Esophagus muscularis mucosa (tissue), 4 donors: ENCODE results near the gene PRPS2. TPM values are rescaled to one million over a fixed set of nuclear protein-coding genes. Genes with fewer than 3 reads are reported as not detected.

Experiments
- DNase-seq: peaks from one replicate; pipeline ENCODE4 v3.0.0-alpha.2; 2017; ENCODE audit errors: extremely low spot score
- H3K27ac ChIP-seq, 4 donors: fragments of 200-600 bp; sonication (generic); replicated peaks in 1 of 4; 1 replicate in 3 of 4; 2 replicates in 1 of 4; pipeline ENCODE4 v1.5.1; 2016 to 2019; ENCODE audit warnings: mild to moderate bottlenecking in 1 of 4
- H3K27me3 ChIP-seq, 4 donors: fragments of 200-600 bp; sonication (generic); one replicate each; pipeline versions ENCODE4 v1.5.1 to v1.6.0; 2016 to 2019
- H3K36me3 ChIP-seq, 4 donors: fragments of 200-600 bp; sonication (generic); one replicate each; pipeline ENCODE4 v1.5.1; 2016 to 2019
- H3K4me1 ChIP-seq, 4 donors: fragments of 200-600 bp; sonication (generic); one replicate each; pipeline ENCODE4 v1.5.1; 2016 to 2019
- H3K4me3 ChIP-seq, 4 donors: fragments of 200-600 bp; sonication (generic); 1 replicate in 2 of 4; 2 replicates in 2 of 4; pipeline ENCODE4 v1.5.1; 2016 to 2019; ENCODE audit warnings: mild to moderate bottlenecking in 4 of 4, moderate library complexity in 1 of 4
- H3K9me3 ChIP-seq, 4 donors: fragments of 200-600 bp; sonication (generic); 1 replicate in 3 of 4; 2 replicates in 1 of 4; pipeline ENCODE4 v1.5.1; 2016 to 2019
- EP300 ChIP-seq: sonication (generic); formaldehyde crosslinking; IDR thresholded peaks from one replicate; pipeline ENCODE4 v1.6.1; 2017; ENCODE audit warnings: antibody characterized with exemption
- POLR2A ChIP-seq: fragments of 450-650 bp; IDR thresholded peaks from one replicate; pipeline ENCODE4 v1.6.1; 2017; ENCODE audit warnings: antibody characterized with exemption, moderate library complexity, mild to moderate bottlenecking, low read depth
- POLR2AphosphoS5 ChIP-seq, 2 donors: sonication (generic); formaldehyde crosslinking; IDR thresholded peaks; one replicate each; pipeline ENCODE4 v1.6.1; 2017; ENCODE audit warnings: antibody characterized with exemption in 2 of 2
- WGBS: methylation state at CpG from one replicate; pipeline ENCODE4 v1.1.5; 2018; 5-methylcytosine and 5-hydroxymethylcytosine counted together
- intact Hi-C: fragments of 100-400 bp; cut with DNase I; formaldehyde crosslinking; loops from one replicate; pipeline ENCODE4 v1.15.1; 2023
- total RNA-seq, 4 donors: library from RNA; depleted of rRNA; stranded (reverse); fragments of >200 nt; gene quantifications; one replicate each; pipeline versions ENCODE4 v1.1.0 to v1.2.1, GENCODE V29; 2016
- TF ChIP-seq, protein P1 (sequence below), 3 experiments: fragments of 200-600 bp in 2 of 3; fragments of 450-650 bp in 1 of 3; sonication (generic) in 2 of 3; IDR thresholded peaks; one replicate each; pipeline ENCODE4 v1.5.1; 2017 to 2019; ENCODE audit warnings: antibody characterized with exemption in 3 of 3, mild to moderate bottlenecking in 2 of 3, moderate library complexity in 1 of 3

Gene PRPS2
- total RNA-seq, 4 donors from 2014 or later: 12.5 to 25.7 (median 21.7) TPM

DNA sequence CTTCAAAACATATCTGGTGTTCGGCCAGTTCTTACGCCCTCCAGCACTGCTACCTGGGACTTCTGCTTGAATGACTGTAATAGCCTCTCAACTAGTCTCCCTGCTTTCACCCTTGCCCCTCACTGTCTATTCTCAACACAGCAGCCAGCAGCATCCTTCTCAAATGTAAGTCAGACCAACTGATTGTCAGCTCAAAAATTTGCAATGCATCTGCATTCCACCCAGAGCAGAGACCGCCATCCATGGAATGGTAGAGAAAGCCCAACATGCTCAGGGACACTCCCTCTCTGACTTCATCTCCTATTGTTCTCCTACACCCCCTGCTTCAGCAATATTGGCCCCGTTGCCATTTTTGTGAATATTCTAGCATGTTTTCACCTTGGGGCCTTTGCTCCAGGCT lies 81.5 kb downstream of the PRPS2 start:
- DNase-seq: no peak
- H3K4me1 ChIP-seq: peaks cover 0 to 41% (median 15%) of the 10 kb centered on the region in 4 donors
- TF ChIP-seq POLR2AphosphoS5 (IDR thresholded peaks at IDR 0.05) (no peak), EP300 (no peak), POLR2A (no peak)
- TF ChIP-seq, protein P1, sequence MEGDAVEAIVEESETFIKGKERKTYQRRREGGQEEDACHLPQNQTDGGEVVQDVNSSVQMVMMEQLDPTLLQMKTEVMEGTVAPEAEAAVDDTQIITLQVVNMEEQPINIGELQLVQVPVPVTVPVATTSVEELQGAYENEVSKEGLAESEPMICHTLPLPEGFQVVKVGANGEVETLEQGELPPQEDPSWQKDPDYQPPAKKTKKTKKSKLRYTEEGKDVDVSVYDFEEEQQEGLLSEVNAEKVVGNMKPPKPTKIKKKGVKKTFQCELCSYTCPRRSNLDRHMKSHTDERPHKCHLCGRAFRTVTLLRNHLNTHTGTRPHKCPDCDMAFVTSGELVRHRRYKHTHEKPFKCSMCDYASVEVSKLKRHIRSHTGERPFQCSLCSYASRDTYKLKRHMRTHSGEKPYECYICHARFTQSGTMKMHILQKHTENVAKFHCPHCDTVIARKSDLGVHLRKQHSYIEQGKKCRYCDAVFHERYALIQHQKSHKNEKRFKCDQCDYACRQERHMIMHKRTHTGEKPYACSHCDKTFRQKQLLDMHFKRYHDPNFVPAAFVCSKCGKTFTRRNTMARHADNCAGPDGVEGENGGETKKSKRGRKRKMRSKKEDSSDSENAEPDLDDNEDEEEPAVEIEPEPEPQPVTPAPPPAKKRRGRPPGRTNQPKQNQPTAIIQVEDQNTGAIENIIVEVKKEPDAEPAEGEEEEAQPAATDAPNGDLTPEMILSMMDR (IDR thresholded peaks at IDR 0.05): no peak
- H3K36me3 ChIP-seq: no peaks in the 10 kb centered on the region
- H3K9me3 ChIP-seq: no peaks in the 10 kb centered on the region
- H3K4me3 ChIP-seq: no peak overlapping the region
- no peaks in the 10 kb centered on the region for H3K27me3 ChIP-seq
- no peak overlapping the region for H3K27ac ChIP-seq
- 89% methylated on average over 4 of the region's 4 CpGs for WGBS
- intact Hi-C loops: no loop called here

Other genes with a start within 250 kb of the PRPS2 start
- gene TLR7, start 75.7 kb downstream of the PRPS2 start, total RNA-seq: 1 to 10 TPM in 1 of 4 donors, under 1 TPM in 3; 0.23 to 1.2 (median 0.62) TPM
- 1 to 10 TPM in 3 of 4 donors, under 1 TPM in 1; 0.34 to 4.3 (median 1.8) TPM for gene TLR8, start 115.2 kb downstream of the PRPS2 start, total RNA-seq
- gene TMSB4X, start 183.7 kb downstream of the PRPS2 start, total RNA-seq: 1,000 to 10,000 TPM; 3,072 to 3,725 (median 3,326) TPM